GM19035 (cell line): ENCODE measurements around the gene FBLN2.

Experiments
- ATAC-seq: cut with Tn5 transposase; IDR thresholded peaks from one replicate; pipeline ENCODE4 v1.9.1; 2021; ENCODE audit not compliant: unreplicated experiment

The FBLN2 gene

GRCh38 chr3:13617981-13618380 is 69.1 kb downstream of the FBLN2 start:
- ATAC-seq: no peak

GRCh38 chr3:13618836-13619235 is 69.9 kb downstream of the FBLN2 start:
- no peak for ATAC-seq

GRCh38 chr3:13619661-13620230 is 70.8 kb downstream of the FBLN2 start:
- ATAC-seq: no peak

DNA sequence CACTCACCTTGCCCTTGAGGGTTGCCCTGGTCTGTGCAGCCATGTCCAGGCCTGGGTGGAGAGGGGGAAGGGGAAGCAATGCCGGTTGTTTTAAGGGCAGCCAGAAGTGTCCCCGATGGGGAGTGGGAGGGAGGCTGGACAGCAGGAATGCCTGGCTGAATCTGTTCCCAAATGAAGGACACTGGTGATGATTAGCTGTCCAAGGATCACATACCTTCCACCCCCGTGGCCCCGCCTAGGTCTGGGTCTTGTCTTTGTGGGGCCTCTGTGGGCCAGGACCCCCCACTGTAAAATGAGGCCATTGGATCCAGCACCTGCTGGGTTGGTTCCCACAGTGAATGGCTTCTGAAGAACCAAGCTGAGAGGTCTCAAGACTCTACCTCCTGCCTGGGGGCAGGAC is 71.4 kb downstream of the FBLN2 start:
- ATAC-seq: no peak

DNA sequence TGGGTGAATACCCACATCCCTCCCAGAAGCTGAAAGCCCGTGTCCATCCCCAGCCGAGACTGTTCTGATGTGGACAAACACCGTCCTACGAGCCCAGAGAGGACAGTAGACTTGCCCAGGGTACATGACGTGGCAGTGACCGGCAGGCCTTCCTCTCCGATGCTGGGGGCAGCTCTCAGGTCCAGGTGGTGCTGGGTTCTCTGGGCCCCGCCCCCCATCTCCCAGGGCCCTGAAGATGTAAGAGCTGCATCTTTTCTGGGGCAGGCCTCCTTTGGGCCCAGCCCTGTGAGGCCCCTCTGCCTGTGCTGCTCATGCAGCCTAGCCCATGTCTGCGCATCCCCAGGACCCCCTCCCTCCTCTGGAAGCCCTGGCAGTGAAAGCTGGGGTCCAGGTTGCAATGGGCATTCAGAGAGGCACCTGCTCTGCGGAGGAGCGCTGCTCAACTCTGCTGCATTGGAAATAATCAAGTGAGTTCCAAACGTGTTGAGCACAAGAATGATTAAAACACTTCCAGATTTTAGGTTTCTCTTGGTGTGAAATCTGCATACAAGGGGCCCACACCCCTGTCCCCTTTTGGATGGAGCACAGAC is 71.9 kb downstream of the FBLN2 start:
- ATAC-seq: no peak

- no peak for ATAC-seq
These were observed 72.7 kb downstream of the FBLN2 start for GRCh38 chr3:13621381-13622221.

DNA sequence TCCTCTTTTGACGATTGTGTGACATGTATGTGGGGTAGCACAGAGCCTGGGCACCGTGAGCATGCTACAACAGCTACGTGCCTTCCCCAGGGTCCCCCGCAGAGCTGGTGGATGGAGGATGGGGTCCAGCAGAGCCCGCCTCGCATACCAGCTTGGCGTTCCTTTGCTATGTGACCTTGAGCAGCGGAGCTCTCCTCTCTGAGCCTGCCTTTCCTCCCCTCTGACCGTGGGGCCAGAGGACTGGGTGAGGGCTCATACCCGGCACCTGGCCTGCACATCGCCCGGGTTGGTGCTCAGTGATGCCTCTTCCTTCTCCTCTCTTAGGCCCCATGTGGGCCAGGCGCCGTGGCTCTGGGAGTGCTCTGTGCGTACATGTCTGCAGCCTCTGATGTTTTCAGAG is 73.4 kb downstream of the FBLN2 start:
- ATAC-seq: no peak

GRCh38 chr3:13623101-13623654 is 74.3 kb downstream of the FBLN2 start:
- no peak for ATAC-seq

DNA sequence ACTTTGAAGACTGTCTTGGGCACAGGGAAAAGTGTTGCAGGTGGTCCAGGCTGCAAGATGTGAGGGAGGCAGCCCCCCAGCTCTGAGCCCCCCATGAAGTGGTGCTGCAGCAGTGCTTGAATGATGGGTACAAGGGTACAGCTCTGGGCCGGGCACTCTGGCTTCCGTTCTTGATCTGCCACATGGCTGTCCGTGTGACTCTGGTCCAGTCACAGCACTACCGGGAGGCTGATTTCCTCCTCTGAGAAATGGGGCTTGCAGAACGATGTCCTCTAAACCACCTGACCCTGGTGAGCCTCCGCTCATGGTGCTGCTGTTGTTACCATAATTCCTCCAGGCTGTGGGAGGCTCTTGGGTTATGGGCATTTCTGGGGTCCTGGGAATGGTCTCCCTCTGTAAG is 75.1 kb downstream of the FBLN2 start:
- ATAC-seq: no peak

- ATAC-seq: no peak
These were observed 75.8 kb downstream of the FBLN2 start for GRCh38 chr3:13624671-13625125.

- ATAC-seq: no peak
These were observed 77.5 kb downstream of the FBLN2 start for GRCh38 chr3:13626396-13626795.

GRCh38 chr3:13626915-13627460 is 78.1 kb downstream of the FBLN2 start:
- no peak for ATAC-seq

DNA sequence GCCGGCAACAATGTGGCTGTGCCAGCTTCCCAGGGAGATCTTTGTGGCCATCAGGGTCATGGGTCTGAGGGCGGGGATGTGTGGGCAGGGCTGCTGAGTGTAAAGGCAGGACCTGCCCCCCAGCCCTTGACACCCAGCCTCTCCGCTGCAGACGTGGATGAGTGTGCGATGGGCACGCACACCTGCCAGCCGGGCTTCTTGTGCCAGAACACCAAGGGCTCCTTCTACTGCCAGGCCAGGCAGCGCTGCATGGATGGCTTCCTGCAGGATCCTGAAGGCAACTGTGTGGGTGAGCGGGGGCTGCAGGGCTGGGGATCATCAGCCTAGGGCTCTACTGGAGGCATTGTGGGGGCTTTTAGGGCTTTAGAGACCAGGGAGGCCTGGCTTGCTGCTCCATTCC is 78.8 kb downstream of the FBLN2 start:
- ATAC-seq: no peak

GRCh38 chr3:13628432-13628831 is 79.5 kb downstream of the FBLN2 start:
- no peak for ATAC-seq

DNA sequence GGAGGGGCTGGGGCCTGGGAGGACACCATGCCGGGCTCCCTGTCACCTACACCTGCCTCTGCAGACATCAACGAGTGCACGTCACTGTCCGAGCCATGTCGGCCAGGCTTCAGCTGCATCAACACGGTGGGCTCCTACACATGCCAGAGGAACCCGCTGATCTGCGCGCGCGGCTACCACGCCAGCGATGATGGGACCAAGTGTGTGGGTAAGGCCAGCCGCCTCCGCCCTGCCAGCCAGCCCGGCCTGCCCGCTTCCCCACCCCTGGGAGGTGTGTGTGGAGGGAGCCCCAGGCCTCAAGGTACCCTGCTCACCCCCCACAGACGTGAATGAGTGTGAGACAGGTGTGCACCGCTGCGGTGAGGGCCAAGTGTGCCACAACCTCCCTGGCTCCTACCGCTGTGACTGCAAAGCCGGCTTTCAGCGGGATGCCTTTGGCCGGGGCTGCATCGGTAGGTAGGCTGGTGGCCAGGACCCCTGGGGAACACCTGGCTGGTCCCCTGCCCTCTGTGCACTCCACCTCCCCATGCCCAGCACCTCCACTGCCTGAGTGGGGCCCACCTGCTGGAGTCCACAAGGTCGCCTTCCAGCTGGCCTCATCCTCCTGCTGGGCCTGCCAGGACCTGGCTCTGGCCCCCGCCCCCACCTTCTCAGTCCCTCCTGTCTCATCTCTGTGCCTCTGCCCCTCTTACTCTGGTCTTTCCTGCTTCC is 80.1 kb downstream of the FBLN2 start:
- no peak for ATAC-seq

DNA sequence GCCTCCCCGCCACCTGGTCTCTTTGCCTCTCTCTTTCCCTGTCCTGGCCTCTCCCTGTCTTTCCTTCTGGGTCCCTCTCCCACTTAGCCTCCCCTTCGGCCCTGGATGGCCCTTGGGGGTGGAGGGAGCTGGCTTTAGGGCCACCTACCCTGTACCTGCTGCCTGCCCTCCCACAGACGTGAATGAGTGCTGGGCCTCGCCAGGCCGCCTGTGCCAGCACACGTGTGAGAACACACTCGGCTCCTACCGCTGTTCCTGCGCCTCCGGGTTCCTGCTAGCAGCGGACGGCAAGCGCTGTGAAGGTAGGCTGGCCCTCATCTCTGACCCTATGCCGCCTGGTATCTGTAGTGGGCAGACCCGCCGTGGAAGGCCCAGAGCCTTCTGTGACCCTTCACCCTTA is 80.7 kb downstream of the FBLN2 start:
- ATAC-seq: no peak

DNA sequence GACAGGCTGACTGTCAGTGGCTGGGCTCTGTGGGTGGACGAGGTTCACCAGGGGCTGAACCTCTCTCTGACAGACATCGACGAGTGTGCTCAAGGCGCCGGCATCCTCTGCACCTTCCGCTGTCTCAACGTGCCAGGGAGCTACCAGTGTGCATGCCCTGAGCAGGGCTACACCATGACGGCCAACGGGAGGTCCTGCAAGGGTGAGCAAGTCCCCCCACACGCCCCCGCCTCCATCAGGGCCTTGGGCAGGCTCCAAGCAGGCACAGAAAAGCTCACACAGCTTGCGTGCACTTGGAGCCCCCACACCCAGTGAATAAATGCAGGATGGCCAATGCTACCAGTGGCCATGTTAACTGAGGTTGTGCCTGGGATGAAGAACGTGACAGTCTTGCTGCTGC is 82.3 kb downstream of the FBLN2 start:
- ATAC-seq: no peak

- no peak for ATAC-seq
These were observed 84.3 kb downstream of the FBLN2 start for GRCh38 chr3:13633176-13633575.

- no peak for ATAC-seq
These were observed 85.2 kb downstream of the FBLN2 start for GRCh38 chr3:13634151-13634550.

DNA sequence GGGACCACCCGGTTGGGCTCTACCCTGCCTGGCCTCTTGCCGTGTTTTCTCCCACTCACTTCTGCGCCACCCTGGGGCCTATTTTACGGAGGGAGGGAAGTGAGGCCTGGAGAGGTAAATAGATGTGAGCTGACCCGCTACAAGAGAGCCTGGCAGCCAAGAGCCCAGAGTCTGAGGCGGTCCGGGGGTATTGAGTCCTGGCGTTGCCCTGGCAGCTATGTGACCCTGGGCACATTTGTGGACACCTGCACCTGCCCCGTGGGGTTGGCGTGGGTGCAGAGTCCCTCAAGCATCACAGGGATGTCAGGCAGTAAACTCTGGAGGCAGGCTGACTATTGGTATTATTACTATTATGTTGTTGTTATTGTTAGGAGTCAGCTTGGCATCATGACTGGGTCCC is 85.7 kb downstream of the FBLN2 start:
- no peak for ATAC-seq

DNA sequence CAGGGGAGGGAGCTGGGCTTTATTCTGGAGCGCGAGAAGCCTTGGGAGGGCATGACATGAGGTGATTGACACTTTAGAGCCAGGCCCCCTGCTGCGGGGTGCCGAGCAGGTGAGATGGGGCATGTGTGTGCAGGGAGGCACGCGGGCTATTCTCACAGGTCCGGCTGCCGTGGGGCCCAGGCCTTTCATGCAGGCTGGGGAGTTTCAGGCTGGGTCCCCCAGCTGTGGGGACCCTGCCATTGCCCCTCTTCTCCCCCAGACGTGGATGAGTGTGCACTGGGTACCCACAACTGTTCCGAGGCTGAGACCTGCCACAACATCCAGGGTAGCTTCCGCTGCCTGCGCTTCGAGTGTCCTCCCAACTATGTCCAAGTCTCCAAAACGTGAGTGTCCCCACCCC is 87.3 kb downstream of the FBLN2 start:
- no peak for ATAC-seq
